Stimulated activated CD4-positive, alpha-beta T cell treated with anti-CD3 and anti-CD28 coated beads, Interleukin-4, amount 100 ng/mL, for 1 hour (primary cell): Measurements from ENCODE around the gene ZCCHC14.
"Not testable (repeated sequence)": the region's sequence is repeated elsewhere in the genome, so short reads cannot be mapped to it uniquely, and the experiment has no call there.

Source experiments
- DNase-seq: peaks from one replicate; pipeline ENCODE4 v3.0.0-alpha.2; 2020

The ZCCHC14 gene

DNA sequence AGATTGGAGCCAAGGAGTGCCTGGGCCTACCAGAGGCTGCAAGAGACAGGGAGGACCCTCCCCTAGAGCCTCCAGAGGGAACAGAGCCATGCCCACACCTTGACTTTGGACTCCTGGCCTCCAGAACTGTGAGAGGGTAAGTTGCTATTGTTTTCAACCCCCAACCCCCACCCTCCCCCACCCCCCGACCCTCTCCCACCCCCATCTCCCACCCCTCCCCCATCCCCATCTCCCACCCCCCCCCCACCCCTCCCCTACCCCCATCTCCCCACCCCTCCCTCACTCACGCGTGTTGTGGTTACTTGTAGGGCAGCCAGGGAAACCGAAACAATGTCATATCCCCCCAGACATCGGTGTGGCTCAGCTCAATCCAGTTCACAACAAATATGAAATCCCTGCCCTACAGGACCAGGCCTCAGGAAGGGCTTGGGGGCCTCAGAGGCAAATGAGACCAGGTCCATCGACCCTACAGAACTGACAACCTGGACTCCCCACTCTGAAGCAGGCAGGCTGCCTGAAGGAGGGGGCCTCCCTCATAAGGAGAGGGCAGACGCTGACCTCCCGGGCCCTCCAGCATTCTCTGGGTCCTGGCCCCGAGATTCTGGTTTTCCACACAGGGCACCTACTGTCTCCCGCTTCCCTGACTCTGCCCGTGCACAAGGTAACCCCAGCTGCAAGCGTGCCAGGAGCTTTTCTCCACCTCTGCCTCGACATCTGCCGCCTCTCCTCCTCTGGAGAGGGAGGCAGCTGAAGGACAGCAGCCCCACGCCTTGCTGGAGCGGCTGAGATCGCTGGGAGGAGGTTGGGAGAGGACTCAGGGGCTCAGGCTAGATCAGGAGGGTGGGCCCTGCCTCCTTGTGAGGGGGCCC is 3.0 kb upstream of the ZCCHC14 start:
- DNase-seq, result no peak

DNA sequence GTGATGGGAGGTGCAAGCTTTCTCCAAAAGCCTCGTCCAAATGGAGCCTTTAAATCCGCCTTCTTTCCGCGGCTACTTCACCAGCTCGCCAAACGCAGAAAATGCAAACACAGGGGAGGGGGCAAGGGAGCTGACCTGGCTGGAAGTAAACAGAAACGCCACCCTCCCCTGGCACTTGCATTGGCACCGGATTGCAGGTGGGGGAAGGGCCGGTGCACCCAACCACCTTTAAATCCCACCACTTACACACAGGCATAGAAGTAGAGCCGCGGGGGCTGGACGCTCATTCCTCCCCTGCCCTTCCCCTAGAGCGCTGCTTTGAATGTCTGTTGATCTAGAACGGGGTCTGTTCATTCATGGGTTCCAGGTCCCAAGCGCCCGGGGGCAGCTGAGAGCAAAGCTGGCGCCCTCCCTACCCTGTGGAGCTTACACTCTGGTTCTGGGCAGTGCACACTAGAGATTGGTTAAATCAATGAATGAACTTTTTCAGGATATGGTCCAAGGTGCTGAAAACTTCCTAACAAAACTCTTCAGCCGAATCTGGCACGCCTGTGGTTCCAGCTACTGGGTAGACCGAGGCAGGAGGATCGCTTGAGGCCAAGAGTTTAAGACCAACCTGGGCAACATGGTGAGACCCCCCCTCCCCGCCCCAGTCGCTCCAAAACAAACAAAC is 920 bp upstream of the ZCCHC14 start:
- DNase-seq, result no peak

DNA sequence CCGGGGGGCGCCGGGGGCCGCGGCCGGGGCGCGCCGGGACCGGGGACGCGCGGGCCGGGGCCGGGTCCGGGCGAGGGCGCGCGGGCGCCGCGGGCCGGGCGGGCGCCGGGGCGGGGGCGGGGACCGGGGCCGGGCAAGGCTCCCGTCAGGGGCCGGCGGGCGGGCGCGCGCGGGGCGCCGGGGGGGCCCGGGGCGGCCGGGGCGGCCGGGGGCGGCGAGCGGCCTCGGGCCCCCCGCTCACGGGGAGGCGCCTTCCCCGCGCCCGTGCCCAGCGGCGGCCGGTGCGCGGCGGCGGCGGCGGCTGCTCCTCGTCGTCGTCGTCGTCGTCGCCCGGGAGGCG is 563 bp downstream of the ZCCHC14 start:
- DNase-seq, result no peak

DNA sequence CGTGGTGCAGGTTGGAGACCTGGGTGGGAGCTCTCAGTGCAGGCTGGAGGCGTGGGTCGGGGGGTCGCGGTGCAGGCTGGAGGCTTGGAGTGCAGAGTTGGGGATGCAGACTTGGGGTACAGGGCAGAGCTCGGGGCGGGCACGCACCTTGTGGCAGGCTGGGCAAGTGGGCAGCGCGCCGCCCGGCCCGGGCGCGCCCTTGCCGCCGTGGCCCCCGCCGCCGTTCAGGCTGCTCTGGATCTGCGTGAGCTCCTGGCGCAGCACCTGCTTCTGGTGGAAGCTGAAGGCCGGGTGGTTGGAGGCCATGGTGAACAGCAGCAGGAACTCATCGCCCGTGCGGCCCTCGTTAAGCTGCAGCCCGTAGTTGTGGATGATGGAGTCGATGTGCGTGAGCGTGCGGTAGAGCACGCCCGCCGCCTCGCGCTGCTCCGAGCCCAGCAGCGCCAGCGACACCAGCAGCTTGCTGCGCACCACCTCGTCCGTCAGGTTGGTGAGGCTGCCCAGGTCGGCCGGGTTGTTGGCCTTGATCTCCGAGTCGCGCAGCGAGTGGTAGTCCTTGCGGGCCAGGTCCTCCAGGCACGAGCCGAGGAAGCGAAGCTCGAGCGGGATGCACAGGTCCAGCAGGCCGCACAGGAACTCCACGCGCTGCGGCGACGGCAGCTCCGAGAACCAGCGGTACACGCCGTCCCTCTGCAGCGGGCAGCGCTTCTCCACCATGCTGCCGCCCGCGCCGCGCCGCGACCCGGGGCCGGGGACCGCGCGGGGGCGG is 1.1 kb downstream of the ZCCHC14 start:
- peak; percentile 22 for DNase-seq

DNA sequence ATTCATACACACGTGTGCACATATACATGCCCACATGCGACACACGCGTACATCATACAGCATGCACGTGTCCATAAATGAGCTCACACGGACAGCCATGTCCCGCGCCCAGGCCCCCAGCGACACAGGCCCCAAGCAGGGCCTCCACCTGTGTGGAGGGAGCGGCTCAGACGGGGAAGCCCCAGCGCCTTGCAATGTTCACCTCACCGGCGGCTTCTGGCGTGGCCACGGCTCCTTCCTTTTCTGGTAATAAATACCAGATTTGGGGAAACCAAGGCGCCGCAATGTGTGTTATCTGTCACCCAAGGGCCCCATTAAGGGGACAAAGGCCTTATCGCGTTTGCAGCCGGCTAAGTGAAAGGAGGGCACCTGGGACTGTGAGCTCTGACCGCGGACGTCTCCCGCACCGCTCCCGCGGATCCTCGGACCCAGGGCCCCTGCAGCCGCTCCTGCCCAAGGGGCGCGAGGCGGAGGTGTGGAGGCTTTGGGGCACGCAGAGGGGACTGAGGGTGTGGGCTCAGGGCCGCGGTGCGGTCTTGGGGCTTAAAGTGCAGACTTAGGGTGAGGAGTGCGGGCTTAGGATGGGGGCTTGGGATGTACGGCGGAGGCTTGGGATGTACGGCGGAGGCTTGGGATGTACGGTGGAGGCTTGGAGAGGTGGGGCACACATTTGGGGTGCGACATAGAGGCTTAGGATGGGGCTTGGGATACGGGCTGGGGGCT is 1.9 kb downstream of the ZCCHC14 start:
- peak; percentile 64 for DNase-seq

DNA sequence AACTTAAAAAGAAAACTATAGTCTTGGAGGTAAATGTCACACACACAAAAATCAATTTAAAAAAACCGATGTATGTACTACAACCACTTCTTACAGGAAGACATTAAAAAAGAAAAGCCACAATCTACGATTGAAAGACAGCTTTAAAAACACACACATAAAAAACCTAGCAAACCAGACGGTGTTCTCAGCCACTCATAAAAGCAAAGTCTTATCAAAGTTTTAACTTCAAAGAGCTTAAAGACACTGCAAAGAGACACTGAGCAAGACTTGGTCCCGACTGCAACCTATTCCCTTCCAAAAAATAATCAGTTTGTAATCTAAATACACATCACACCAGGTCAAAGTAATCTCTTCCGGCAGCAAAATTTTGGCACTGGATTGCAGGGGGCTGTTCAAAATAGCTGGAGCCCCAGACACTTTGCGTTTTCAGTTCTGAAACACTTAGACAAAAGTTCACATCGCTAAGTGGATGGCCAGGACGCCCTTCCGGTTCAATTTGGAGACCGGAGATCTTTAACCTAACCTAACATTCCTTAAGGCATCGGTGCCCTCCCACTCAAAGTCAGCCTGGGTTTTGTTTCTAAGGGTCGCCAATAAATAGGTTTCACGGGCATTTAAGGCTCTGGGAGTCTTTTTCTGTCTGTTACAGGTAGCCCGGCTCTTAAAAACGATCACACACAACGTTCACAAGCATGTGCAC is 2.6 kb downstream of the ZCCHC14 start:
- DNase-seq, result no peak

DNA sequence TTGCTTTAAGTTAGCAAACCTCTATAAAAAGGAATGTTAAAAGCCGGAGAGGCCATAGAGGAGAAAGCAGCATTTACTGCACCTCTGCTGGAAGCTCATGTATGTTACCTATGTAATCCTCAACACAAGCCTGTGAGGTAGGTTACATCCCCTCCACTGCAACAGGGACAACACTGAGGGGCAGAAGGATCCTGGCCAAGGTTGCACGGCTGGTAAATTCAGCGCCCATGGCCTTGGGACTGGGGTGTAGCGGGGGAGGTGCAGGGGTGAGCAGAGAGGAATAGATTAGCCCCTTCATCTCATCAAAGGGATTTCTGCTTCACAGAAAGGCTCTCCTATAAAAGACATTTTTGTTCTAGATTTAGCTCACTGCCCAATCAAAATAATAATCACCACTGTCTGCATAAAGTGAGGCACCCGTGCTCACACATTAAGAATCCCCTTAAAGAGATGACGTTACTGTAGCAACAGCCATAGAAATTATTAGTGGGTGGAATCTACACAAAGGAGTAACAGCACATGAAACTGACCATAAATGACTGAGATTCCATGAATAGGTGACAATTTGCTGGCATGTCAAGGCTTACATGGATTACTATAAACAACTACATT is 3.3 kb downstream of the ZCCHC14 start:
- DNase-seq, result no peak

DNA sequence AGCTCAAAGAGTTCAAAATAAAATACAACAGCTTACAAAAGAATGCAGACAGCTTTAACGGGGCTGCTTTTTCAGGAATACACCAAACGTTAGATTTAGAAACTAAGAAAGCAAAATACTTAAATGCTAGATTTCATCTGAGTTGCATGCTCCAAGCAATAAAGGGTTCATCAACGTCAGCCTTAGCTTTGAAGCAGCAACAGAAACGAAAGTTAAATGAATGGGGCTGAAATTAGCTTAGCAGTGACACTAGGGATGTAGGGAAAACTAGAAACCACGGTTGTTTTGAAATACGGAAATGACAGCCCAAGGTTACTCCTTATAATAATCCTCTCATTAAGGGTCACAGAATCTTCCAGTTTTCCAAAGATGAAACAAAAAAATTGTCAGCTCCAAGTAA is 3.9 kb downstream of the ZCCHC14 start:
- DNase-seq, result not testable (repeated sequence)

DNA sequence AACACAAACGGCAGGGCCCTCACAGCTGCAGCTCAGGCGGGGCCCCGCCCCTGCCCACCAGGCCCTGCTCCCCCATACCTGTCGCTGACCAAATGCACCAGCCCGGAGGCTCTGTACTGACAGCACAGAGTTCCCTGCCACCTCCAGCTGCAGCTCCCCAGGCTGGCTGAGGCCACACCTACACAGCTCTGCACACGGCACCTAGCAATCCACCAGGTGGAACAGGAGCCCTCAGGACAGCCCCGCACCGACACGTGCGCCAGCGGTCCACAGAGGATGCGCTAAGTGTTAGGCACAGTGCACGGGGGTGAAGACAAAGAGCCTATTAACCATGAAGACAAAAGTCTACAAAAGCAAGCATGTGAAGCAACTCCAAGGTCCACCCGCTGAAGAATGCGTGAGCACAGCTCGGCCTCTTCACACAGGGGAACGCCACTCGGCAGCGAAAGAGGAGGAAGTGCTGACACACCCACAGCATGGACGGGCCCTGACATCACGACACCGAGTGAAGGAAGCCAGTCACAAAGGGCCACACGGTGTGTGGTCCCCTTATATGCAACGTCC is 5.4 kb downstream of the ZCCHC14 start:
- peak; percentile 26 for DNase-seq

DNA sequence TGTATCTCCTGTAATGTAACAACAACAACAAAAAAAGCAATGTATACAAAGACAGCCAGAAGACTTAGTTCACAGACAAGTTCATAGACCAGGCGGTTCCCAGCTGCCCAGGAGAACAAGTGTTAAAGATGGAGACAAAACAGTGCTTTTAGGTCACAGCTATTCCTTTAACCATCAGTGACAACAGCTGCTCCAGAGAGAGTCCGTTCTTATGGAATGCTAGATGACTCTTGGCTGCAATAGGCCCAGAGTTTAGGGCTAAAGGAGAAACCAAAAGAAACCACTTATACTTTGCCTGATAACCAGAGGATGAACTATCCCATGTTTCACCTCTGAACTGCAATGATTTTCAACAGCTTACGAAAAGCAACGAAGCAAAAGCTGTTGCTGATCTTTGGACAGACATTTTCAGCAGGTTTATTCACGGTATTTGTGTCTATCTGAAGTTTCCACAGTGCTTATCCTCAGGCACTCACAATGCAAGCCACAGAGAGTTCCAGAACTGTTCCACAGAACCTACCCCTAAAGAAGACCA is 6.0 kb downstream of the ZCCHC14 start:
- no peak for DNase-seq

DNA sequence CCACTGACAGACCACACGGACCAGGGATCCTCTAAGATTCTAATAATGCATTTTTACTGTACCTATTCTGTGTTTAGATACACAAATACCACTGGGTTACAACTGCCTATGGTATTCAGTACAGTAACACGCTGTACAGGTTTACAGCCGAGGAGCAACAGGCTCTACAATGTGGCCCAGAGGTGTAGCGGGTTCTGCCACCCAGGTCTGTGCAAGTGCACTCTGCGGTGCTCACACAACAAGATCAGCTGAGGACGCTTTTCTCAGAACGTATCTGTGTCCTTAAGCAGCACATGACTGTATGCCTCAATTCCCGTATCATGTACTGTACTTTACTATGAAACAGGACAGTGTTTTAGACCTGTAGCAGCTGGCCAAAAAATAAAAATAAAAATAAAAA is 6.5 kb downstream of the ZCCHC14 start:
- DNase-seq, result no peak

DNA sequence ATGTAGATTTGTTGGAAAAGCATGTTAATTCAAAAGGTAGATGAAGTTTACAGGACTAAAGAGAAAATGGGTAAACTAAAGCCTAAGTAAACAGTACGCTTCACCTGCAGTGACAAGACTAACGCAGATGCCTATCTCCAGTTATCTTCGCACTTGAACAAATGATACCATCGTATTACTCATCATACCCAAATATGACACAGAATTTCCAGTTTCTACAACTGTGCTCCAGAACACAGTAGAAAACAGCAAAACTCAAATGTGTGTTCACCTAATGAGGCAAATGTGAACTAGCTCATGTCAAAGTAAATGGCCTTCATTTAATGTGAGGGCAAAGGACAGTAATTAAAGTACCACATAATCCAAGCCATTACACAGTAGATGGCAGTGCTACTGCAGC is 7.0 kb downstream of the ZCCHC14 start:
- DNase-seq, result not testable (repeated sequence)

DNA sequence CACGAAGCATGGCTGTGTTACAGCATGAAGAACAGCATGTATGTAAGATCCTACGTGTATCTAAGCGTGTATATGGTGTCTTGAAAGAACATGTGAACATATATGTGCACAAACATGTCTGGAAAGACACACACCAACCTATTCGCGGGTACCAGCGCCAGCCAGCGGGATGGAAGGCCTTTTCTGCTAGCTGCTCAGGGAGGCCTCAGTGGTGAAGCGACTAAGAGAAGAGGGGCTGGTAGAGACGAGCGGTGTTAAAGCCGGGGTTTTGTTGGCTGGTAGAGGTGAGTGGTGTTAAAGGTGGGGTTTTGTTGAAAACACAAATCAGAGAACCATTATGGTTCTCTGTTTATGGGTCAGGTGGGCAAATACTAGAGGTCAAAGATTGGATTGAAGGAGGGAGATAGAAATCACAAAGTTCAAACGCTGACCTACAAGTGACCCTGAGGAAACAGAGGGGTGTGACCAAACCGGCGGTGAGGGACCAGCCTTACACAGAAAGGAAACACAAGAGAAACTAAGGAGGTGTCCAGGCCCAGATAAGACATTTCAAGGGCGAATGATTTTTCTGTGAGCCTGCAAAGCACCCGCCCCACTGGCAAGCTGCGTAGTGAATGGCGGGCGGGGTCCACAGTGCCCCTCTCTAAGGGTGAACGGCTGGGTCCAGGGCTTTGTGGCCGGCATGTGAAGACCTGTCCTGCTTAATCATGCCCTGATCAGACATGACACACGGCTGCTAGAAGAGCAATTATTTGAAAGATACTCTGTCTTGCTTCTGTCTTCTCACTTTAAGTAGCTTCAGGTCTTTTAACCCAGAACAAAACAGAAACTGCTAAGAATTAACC is 8.1 kb downstream of the ZCCHC14 start:
- DNase-seq, result no peak

DNA sequence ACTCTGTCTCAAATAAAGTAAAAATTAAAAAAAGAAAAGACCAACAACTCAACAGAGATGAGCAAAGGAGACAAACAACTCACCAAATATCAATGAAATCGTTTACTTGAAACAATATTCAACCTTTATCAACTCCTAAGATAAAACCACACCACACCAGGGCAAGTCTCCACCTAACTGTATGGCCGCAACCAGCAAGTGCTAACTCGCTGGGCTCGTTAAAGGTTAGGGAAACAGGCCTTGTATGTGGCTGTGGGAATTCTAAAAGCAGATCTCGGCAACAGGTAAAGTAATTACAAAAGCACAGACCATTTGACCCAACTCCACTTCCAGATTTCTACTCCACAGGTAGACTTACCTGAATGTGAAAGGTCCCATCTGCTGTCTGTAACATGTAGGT is 9.3 kb downstream of the ZCCHC14 start:
- no peak for DNase-seq

DNA sequence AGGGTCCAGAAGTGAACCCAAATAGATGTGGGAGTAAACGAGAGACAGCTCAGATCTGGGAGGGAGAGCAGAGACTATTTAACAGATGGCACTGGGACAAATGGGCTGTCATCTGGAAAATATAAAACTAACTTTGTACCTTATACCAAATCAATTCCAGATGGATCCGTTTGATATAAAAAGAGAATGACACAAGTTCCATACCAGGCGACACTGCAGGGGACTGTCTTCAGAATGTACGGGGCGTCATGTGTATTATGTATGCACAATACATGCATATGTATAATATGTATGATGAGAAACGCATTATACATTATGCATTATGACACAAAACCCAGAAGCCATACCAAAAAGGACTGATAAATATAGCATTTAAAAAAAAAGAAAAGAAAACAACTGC is 10.2 kb downstream of the ZCCHC14 start:
- DNase-seq, result not testable (repeated sequence)

DNA sequence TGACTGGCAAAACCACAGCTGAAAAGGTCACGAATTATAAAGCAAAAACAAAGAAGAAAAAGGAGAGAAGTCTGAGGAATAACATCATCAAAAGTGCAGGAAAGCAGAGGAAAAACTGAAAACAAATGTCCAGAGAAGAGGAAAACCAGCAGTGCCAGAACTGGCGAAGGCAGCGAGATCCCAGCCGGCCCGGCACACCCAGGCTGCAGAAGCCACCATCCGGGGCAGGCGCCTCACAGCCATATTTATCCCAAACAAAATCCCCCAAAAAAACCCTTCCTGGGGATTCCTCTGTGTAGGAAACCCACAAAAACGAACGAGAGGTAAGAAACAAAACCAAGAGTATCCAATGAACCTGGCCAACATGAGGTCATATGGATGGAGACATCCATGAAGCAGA is 10.6 kb downstream of the ZCCHC14 start:
- DNase-seq, result no peak

DNA sequence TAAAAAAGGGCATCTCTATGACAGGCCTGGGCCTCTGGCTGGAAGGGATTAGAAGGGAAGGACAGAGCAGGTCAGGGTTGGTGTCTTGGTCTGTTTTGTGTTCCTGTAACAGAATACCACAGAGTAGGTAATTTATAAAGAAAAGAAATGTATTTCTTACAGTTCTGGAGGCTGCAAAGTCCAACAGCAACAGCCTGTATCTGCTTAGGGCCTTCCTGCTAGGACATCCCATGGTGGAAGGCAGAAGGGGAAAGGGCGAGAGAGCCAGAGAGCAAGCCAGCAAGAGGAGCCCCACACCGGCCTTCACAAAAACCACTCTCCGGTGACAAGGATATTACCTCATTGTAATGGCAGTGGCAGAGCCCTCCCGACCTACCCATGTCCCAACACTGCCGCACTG is 11.1 kb downstream of the ZCCHC14 start:
- DNase-seq, result not testable (repeated sequence)

DNA sequence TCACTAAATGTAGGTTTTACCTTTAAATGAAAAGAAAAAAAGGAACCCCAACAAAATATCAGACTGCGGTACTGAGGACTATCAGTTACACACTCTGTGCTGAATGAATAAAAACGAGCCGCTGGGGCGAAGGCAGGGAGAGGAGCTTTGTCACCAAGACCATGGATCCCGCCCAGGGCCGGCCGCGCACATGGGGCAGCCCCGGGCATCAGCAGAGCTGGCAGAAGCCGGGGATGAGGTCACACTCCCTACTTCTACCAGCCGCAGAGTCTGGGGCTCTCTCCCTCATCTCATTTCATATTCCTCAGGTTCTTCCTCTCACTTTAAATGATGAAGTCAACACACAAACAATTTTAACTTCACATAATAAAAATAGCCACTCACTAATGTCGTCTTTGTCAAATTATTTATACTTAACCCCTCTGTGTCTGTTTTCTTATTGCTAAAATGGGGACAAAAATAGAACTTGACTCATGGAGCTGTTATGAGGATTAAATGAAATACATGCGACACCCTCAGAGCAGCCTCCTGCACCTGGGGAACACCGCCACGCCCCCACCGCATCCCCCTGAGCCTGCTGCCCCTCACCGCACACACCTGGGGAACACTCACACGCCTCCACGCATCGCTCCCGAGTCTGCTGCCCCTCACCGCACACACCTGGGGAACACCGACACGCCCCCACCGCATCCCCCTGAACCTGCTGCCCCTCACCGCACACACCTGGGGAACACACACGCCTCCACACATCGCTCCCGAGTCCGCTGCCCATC is 15.4 kb downstream of the ZCCHC14 start:
- not testable (repeated sequence) for DNase-seq

DNA sequence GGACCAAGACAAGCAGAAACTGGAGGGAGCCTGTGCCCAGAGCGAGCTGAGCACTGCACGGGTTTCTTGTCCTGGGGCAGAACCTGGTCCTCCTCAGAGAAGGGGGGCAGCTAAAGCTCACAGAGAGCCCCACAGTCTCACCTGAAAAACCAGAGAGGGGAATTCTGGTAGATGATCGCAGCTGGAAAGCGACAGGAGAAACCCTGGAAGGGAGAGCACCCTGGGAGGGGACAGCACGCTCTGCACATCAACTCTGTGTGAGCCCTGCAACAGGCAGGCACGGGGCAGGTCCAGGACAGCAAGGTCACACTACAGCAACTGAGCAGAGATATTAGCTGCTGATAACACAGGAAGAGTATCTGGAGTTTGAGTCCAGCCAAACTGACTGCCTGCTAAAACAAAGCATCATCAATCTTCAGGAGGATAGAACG is 18.2 kb downstream of the ZCCHC14 start:
- no peak for DNase-seq

DNA sequence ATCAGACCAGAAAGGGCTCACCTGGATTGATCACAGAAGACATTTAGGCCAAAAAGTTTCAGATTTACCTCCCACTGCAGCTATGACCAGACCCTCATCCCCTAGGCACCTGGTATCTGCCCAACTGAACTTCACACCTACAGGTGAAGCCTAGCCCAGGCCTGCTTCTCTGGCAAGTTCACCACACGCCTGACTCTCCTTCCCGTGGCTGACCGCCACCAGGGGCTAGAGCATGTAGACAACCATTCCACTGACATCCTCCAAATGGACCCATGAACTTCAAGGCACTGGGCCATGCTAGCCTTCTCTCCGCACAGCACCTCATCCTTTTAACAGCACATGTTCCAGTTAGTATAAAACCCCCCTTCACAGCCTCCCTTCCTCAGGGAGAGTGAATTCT is 18.8 kb downstream of the ZCCHC14 start:
- no peak for DNase-seq
